Liver (tissue), 9 donors: Measurements from ENCODE around the gene ZFP57. TPM values are rescaled to one million over a fixed set of nuclear protein-coding genes. Genes with fewer than 3 reads are reported as not detected.

ENCODE experiments used
- DNase-seq: peaks from one replicate; pipeline ENCODE4 v3.0.0-alpha.2; 2017; ENCODE audit warnings: low spot score
- H3K27ac ChIP-seq, 2 donors: one replicate each; pipeline ENCODE4 v1.7.0; 2013; ENCODE audit warnings: inconsistent platforms in 2 of 2, low read length in 2 of 2, control low read depth in 1 of 2, low read depth in 1 of 2, mild to moderate bottlenecking in 1 of 2
- H3K27me3 ChIP-seq, 4 donors: one replicate each; pipeline versions ENCODE4 v1.6.1 to v1.7.0; 2013; ENCODE audit warnings: low read length in 3 of 4, inconsistent platforms in 1 of 4, mild to moderate bottlenecking in 1 of 4, moderate library complexity in 1 of 4; ENCODE audit not compliant: control insufficient read depth in 4 of 4, insufficient read depth in 4 of 4
- H3K36me3 ChIP-seq, 4 donors: one replicate each; pipeline versions ENCODE4 v1.6.1 to v1.7.0; 2013; ENCODE audit warnings: low read length in 3 of 4, mild to moderate bottlenecking in 3 of 4, low read depth in 1 of 4, moderate library complexity in 1 of 4; ENCODE audit not compliant: control insufficient read depth in 4 of 4, insufficient read depth in 3 of 4
- H3K4me1 ChIP-seq, 4 donors: one replicate each; pipeline versions ENCODE4 v1.6.1 to v1.7.0; 2013; ENCODE audit warnings: low read length in 3 of 4, mild to moderate bottlenecking in 3 of 4, moderate library complexity in 1 of 4; ENCODE audit not compliant: control insufficient read depth in 4 of 4, insufficient read depth in 4 of 4
- H3K4me3 ChIP-seq, 3 donors: one replicate each; pipeline versions ENCODE4 v1.6.1 to v1.7.0; 2013; ENCODE audit warnings: low read length in 3 of 3, control low read depth in 1 of 3, low read depth in 1 of 3, mild to moderate bottlenecking in 1 of 3
- H3K9ac ChIP-seq, 2 donors: one replicate each; pipeline ENCODE4 v1.7.0; 2013; ENCODE audit warnings: low read length in 2 of 2, mild to moderate bottlenecking in 2 of 2, moderate library complexity in 2 of 2, control low read depth in 1 of 2, low read depth in 1 of 2
- H3K9me3 ChIP-seq, 4 donors: one replicate each; pipeline versions ENCODE4 v1.6.1 to v1.7.0; 2013; ENCODE audit warnings: low read length in 3 of 4; ENCODE audit not compliant: control insufficient read depth in 4 of 4
- ATF3 ChIP-seq: IDR thresholded peaks from 2 replicates; pipeline ENCODE4 v1.6.1; 2016; ENCODE audit warnings: antibody characterized with exemption
- CTCF ChIP-seq: fragments of 150-350 bp; IDR thresholded peaks from 2 replicates; pipeline ENCODE4 v1.5.1; 2017; ENCODE audit warnings: improper control_type of control experiment, low read depth, low read length; ENCODE audit not compliant: missing input control
- EGR1 ChIP-seq, 2 donors: IDR thresholded peaks; 2 replicates each; pipeline ENCODE4 v1.6.1; 2016 to 2018; ENCODE audit warnings: antibody characterized with exemption in 2 of 2, low read depth in 2 of 2
- FOXA1 ChIP-seq: IDR thresholded peaks from 2 replicates; pipeline ENCODE4 v1.6.1; 2016; ENCODE audit warnings: antibody characterized with exemption
- FOXA2 ChIP-seq: IDR thresholded peaks from 2 replicates; pipeline ENCODE4 v1.6.1; 2016; ENCODE audit warnings: antibody characterized with exemption
- GABPA ChIP-seq, 2 donors: IDR thresholded peaks in 1 of 2; conservative IDR thresholded peaks in 1 of 2; 2 replicates each; pipeline ENCODE4 v1.6.1; 2016; ENCODE audit warnings: antibody characterized with exemption in 2 of 2, mild to moderate bottlenecking in 1 of 2, moderate library complexity in 1 of 2
- HNF4A ChIP-seq, 2 donors: conservative IDR thresholded peaks; 2 replicates each; pipeline ENCODE4 v1.6.1; 2016; ENCODE audit warnings: antibody characterized with exemption in 2 of 2, mild to moderate bottlenecking in 2 of 2
- HNF4G ChIP-seq: IDR thresholded peaks from 2 replicates; pipeline ENCODE4 v1.6.1; 2016; ENCODE audit warnings: antibody characterized with exemption
- JUND ChIP-seq, 2 donors: IDR thresholded peaks; 2 replicates each; pipeline ENCODE4 v1.6.1; 2016; ENCODE audit warnings: antibody characterized with exemption in 2 of 2
- MAX ChIP-seq: IDR thresholded peaks from 2 replicates; pipeline ENCODE4 v1.6.1; 2016; ENCODE audit warnings: antibody characterized with exemption
- NR2F2 ChIP-seq: IDR thresholded peaks from 2 replicates; pipeline ENCODE4 v1.6.1; 2016; ENCODE audit warnings: antibody characterized with exemption
- RAD21 ChIP-seq, 2 donors: IDR thresholded peaks; 2 replicates each; pipeline ENCODE4 v1.6.1; 2016; ENCODE audit warnings: antibody characterized with exemption in 2 of 2, mild to moderate bottlenecking in 2 of 2
- REST ChIP-seq: IDR thresholded peaks from 2 replicates; pipeline ENCODE4 v1.6.1; 2016; ENCODE audit warnings: antibody characterized with exemption, mild to moderate bottlenecking
- RXRA ChIP-seq, 2 donors: IDR thresholded peaks; 2 replicates each; pipeline ENCODE4 v1.6.1; 2017 to 2018; ENCODE audit warnings: antibody characterized with exemption in 2 of 2, mild to moderate bottlenecking in 1 of 2
- SP1 ChIP-seq: IDR thresholded peaks from 2 replicates; pipeline ENCODE4 v1.6.1; 2018; ENCODE audit warnings: antibody characterized with exemption, mild to moderate bottlenecking
- TAF1 ChIP-seq: conservative IDR thresholded peaks from 2 replicates; pipeline ENCODE4 v1.6.1; 2016; ENCODE audit warnings: antibody characterized with exemption, mild to moderate bottlenecking
- YY1 ChIP-seq: IDR thresholded peaks from 2 replicates; pipeline ENCODE4 v1.6.1; 2016; ENCODE audit warnings: antibody characterized with exemption, mild to moderate bottlenecking
- ZBTB33 ChIP-seq: IDR thresholded peaks from 2 replicates; pipeline ENCODE4 v1.6.1; 2016; ENCODE audit warnings: antibody characterized with exemption
- WGBS: extraction: QIAGEN DNeasy Blood & Tissue Kit; methylation state at CpG from one replicate; pipeline ENCODE4 v1.1.7; 2013; 5-methylcytosine and 5-hydroxymethylcytosine counted together
- polyA plus RNA-seq, 2 donors: library from polyadenylated mRNA; stranded (reverse) in 1 of 2; unstranded in 1 of 2; fragments of 200-250 nt in 1 of 2; fragments of >200 nt in 1 of 2; fragmentation: Nextera tagmentation in 1 of 2; extraction: Ambion mirVana in 1 of 2; gene quantifications; one replicate each; pipeline versions ENCODE4 v1.2.1 to v1.2.3, GENCODE V29; 2013 to 2015
- total RNA-seq, 2 donors: library from RNA; depleted of rRNA; stranded (reverse); fragments of >200 nt; gene quantifications; one replicate each; pipeline ENCODE4 v1.2.3, GENCODE V29; 2014
- donor health status: healthy.
- donor health status: healthy.
- donor health status: healthy.
- donor health status: healthy.
- donor health status: healthy.

ZFP57 gene
- total and polyA plus RNA-seq, 4 donors = not detected

GRCh38 chr6:29629571-29629970, 51.4 kb downstream of the ZFP57 start:
- Histone ChIP-seq H3K4me3 (no peak overlapping the region), H3K36me3 (no peaks in the 10 kb centered on the region), H3K9ac (no peak overlapping the region), H3K27ac (no peak overlapping the region), H3K4me1 (peaks cover 7 to 25% (median 14%) of the 10 kb centered on the region in 4 donors), H3K9me3 (no peaks in the 10 kb centered on the region), H3K27me3 (peaks cover 0 to 25% (median 1%) of the 10 kb centered on the region in 4 donors)
- TF ChIP-seq RAD21 (IDR thresholded peaks at IDR 0.05) (no peak), YY1 (no peak), TAF1 (no peak), JUND (IDR thresholded peaks at IDR 0.05) (no peak), SP1 (no peak), RXRA (IDR thresholded peaks at IDR 0.05) (no peak), EGR1 (IDR thresholded peaks at IDR 0.05; ENCODE audit: low read depth in 2 of 2) (no peak), FOXA2 (no peak), ATF3 (no peak), REST (no peak), NR2F2 (no peak), GABPA (IDR thresholded peaks at IDR 0.05 in 1 of 2, conservative IDR thresholded peaks at IDR 0.05 in 1 of 2) (no peak), ZBTB33 (no peak), HNF4G (no peak), HNF4A (conservative IDR thresholded peaks at IDR 0.05) (no peak), FOXA1 (no peak), MAX (no peak), CTCF (no peak)
- DNase-seq = no peak
- whole genome bisulfite sequencing = 68% methylated on average over 2 of the region's 2 CpGs
